NB4 (cell line): ENCODE measurements around the gene NCAM1.

ENCODE experiments used
- DNase-seq: peaks from one replicate; pipeline ENCODE4 v3.0.0; 2010; ENCODE audit warnings: low read depth
- H3K4me3 ChIP-seq: one replicate; pipeline ENCODE4 v1.5.1; 2011; ENCODE audit warnings: mild to moderate bottlenecking, low read depth, low read length, moderate library complexity
- MYC ChIP-seq: IDR thresholded peaks from 2 replicates; pipeline ENCODE4 v1.6.1; 2011; ENCODE audit warnings: low read depth, low read length
- POLR2A ChIP-seq: IDR thresholded peaks from 2 replicates; pipeline ENCODE4 v1.6.1; 2011; ENCODE audit warnings: mild to moderate bottlenecking; ENCODE audit not compliant: insufficient read length; ENCODE audit errors: extremely low read depth
- TF ChIP-seq, protein P1 (sequence below): IDR thresholded peaks from 2 replicates; pipeline ENCODE4 v1.6.1; 2011; ENCODE audit warnings: low read depth, low read length
- TF ChIP-seq, protein P2 (sequence below): IDR thresholded peaks from one replicate; pipeline ENCODE4 v1.5.1; 2012; ENCODE audit warnings: low read depth, low read length

NCAM1 gene

DNA sequence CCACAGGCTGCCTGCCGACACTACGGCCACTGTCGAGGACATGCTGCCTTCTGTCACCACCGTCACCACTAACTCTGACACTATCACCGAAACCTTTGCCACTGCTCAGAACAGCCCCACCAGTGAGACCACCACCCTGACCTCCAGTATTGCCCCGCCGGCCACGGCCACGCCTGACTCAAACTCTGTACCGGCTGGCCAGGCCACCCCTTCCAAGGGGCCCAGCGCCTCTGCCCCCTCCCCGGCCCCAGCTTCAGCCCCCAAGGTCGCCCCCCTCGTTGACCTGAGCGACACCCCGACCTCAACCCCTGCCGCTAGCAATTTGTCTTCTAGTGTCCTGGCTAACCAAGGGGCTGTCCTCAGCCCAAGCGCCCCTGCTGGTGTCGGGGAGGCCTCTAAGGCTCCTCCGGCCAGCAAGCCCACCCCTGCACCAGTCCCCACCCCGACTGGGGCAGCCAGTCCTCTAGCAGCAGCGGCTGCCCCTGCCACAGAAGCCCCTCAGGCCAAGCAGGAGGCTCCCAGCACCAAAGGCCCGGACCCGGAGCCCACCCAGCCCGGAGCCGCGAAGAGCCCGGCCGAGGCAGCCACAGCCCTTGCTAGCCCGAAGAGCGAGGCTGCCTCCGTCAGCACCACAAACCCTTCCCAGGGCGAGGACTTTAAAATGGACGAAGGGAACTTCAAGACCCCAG, 311.9 kb downstream of the NCAM1 start:
- TF ChIP-seq MYC = no peak
- TF ChIP-seq, protein P1, sequence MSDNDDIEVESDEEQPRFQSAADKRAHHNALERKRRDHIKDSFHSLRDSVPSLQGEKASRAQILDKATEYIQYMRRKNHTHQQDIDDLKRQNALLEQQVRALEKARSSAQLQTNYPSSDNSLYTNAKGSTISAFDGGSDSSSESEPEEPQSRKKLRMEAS = no peak
- TF ChIP-seq POLR2A = no peak
- TF ChIP-seq, protein P2, sequence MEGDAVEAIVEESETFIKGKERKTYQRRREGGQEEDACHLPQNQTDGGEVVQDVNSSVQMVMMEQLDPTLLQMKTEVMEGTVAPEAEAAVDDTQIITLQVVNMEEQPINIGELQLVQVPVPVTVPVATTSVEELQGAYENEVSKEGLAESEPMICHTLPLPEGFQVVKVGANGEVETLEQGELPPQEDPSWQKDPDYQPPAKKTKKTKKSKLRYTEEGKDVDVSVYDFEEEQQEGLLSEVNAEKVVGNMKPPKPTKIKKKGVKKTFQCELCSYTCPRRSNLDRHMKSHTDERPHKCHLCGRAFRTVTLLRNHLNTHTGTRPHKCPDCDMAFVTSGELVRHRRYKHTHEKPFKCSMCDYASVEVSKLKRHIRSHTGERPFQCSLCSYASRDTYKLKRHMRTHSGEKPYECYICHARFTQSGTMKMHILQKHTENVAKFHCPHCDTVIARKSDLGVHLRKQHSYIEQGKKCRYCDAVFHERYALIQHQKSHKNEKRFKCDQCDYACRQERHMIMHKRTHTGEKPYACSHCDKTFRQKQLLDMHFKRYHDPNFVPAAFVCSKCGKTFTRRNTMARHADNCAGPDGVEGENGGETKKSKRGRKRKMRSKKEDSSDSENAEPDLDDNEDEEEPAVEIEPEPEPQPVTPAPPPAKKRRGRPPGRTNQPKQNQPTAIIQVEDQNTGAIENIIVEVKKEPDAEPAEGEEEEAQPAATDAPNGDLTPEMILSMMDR = no peak

DNA sequence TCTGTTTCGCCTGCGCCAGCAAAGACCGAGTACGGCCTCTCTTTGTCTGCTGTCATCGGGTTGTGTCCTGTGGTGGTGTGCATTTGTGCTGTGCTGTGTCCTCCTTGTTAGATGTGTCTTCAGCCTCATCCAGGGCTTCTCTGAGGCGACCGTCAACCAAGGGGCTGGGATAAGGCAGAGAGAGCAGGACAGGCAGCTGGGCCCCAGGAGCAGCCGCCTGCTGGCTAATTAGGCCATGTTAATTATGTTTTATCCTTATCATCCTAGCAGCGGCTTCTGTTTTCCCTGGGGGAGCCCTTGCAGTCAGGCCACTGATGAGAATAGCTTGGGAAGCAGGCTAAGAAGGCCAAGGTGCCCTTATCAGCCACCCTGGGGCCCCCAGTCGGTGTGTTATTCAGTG, 312.5 kb downstream of the NCAM1 start:
- H3K4me3 ChIP-seq = no peak overlapping the region
- TF ChIP-seq, protein P1 = no peak
- TF ChIP-seq POLR2A (no peak), MYC (no peak)
- TF ChIP-seq, protein P2 = no peak
- DNase-seq = no peak

More for the DNA sequence above, 311.9 kb downstream of the NCAM1 start:
- H3K4me3 ChIP-seq = no peak overlapping the region
- no peak for DNase-seq

- peak; percentile 17 for DNase-seq
- no peak overlapping the region for H3K4me3 ChIP-seq
Observed at GRCh38 chr11:113274713-113275582, 313.7 kb downstream of the NCAM1 start.

DNA sequence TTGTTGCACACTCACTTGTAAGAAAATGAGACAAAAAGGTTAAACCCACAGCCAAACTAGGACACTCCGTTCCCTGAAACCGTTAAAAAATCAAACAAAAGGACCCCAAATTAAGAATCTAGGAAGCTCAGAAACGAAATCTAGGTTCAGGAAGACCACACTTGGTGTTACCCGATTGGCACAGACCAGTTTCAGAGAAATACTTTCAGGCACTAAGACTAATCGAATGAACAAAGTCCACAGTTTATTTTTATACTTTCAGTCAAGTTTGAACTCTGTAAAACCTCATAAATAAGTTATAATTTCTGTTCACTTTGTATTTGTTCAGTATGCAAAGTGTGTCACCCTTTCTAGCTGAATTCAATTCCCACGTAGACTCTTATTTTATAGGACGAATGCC, 314.4 kb downstream of the NCAM1 start:
- TF ChIP-seq POLR2A (no peak), MYC (no peak)
- TF ChIP-seq, protein P1 = no peak
- TF ChIP-seq, protein P2 = no peak
- no peak overlapping the region for H3K4me3 ChIP-seq

More at GRCh38 chr11:113274713-113275582, 313.7 kb downstream of the NCAM1 start:
- TF ChIP-seq, protein P2 = peak; percentile 6
- TF ChIP-seq, protein P1 = no peak

DNA sequence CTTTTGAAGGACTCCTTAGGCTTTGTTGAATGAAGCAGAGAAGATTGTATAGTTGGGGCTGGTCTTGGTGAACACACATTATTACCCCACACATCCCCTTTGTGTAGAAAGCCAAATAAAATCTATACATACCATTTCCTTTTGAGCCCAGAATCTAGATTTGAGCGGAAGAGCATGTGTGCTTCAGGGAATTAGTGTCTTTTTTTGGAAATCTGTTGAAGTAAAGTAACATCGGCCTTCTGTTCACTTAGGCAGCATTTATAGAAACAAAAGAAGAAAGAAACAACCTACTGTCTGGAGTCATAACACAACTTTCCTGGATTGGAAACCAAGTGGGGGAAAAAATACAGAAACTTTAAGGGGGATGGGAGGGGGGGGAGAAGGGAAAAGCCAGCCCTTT, 315.2 kb downstream of the NCAM1 start:
- DNase-seq = no peak
- no peak overlapping the region for H3K4me3 ChIP-seq
- TF ChIP-seq, protein P2 = no peak
- TF ChIP-seq, protein P1 = no peak
- TF ChIP-seq POLR2A = no peak
- no peak for TF ChIP-seq MYC

More for the DNA sequence above, 314.4 kb downstream of the NCAM1 start:
- no peak for DNase-seq
